ENCODE measurements around the gene BST1.
"Not testable (repeated sequence)": the region's sequence is repeated elsewhere in the genome, so short reads cannot be mapped to it uniquely, and the experiment has no call there.

BST1 gene

GRCh38 chr4:15712214-15712613 lies 9.3 kb downstream of the BST1 start:
- DNase-seq (ENCODE audit: low read depth), result no peak

DNA sequence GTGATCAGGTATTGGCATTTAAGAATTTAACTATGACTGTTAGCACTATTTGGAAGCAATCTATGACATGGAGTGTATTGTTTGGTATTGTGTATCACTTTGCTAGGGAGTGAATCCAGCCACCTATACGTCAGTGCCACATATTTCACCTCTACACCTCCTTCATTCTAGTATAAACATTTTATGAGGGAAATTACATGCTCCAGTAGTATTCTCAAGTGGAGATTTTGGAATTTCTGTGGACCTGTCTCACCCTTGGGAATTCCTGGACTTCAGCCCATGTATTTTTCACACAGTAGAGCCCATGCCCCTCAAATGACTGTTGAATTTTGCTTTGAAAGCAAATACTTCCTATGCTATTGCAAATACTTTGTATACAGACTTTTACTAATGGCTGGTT lies 11.3 kb downstream of the BST1 start:
- DNase-seq (ENCODE audit: low read depth), result no peak

GRCh38 chr4:15714646-15715435 lies 12.0 kb downstream of the BST1 start:
- DNase-seq (ENCODE audit: low read depth), result no peak

GRCh38 chr4:15716115-15716514 lies 13.2 kb downstream of the BST1 start:
- no peak for DNase-seq (ENCODE audit: low read depth)

GRCh38 chr4:15717086-15717485 lies 14.2 kb downstream of the BST1 start:
- DNase-seq (ENCODE audit: low read depth), result no peak

- no peak for DNase-seq (ENCODE audit: low read depth)
Measured at GRCh38 chr4:15717657-15718416, 15.0 kb downstream of the BST1 start.

- DNase-seq (ENCODE audit: low read depth), result no peak
Measured at GRCh38 chr4:15718465-15718864, 15.6 kb downstream of the BST1 start.

DNA sequence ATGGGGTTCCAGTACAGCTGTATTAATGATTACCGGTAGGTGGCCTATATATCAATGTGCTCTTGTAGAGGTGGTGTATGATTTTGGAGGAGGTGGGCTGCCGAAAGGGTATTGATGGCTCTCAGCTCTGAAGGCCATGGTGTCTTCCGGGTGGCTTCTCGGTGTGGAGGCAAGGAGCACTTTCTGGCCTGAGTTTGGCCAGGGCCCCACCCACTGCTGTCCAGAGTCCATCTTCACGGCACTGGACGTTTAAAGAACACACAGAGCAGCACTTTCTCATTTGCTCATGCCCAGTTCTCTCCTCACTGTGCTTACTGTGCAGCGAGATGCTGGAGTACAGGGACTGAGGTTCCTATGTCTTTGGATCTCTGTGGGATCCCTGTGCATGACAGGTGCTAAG lies 16.1 kb downstream of the BST1 start:
- no peak for DNase-seq (ENCODE audit: low read depth)

- DNase-seq (ENCODE audit: low read depth), result no peak
Measured at GRCh38 chr4:15719506-15719905, 16.6 kb downstream of the BST1 start.

GRCh38 chr4:15720851-15721250 lies 18.0 kb downstream of the BST1 start:
- no peak for DNase-seq (ENCODE audit: low read depth)

DNA sequence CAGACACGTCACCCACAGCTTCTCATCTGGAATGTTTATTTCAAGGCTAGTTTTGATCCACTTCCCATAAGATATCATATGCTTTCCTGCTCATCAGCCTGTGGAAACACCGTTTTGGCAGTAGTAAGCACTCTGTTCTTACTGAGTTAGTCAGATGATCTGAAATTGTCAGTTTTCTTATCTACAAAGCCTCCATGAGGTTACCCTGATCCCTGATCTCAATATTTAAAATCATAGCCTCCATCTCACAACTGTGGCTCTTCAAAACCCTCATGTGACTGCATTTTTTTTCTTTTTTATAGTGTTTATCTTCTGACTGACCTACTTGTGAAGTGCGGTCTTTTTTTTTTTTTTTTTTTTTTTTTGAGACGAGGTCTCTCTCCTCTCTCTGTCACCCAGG lies 22.7 kb downstream of the BST1 start:
- DNase-seq (ENCODE audit: low read depth), result no peak

DNA sequence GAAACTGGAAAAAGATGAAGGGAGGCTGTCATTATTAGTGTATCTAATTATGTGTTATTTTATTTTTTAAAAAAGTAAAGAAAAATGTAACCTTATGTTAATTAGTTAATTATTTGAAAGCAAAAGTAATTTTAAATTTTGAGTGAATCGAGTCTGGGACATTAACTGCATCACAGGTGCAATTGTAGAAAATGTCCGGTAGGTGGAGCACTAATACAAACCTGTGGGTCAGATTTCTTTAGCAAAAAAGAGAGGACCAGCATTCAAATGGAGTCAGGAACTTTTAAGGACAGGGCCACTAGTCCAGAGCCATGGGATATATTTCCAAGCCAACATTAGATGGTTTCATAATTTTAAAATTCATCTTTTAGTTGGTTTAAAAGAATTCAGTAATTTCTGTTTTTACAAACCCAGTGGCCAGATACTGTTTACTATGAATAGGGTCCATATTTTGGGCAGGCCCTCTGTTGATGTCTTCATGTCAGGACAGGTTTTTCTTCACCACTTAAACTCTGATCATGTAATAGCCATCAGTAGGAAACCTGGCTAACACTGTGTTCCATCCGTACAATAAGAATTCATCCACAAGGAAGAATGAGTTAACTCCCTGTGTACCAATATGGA lies 27.2 kb downstream of the BST1 start:
- DNase-seq (ENCODE audit: low read depth), result no peak

GRCh38 chr4:15733061-15733460 lies 30.2 kb downstream of the BST1 start:
- DNase-seq (ENCODE audit: low read depth), result not testable (repeated sequence)

DNA sequence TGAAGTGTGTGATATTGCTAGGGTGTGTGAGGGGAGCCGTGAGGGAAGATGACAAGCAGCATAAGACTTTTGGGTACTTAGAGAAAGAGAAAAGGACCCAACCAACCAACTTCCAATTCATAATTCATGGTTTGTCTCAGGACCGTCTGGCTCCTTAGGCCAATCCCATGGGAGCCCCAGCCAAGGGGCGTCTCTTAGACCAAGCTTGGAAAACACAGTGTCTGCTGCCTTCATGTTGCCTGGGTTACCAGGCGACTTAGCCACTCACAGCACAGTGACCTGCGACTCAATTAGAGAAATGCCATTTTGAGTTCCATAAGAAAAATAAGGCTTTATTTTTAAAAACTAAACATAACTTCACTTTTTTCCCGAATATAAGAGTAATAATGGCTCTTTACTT lies 32.7 kb downstream of the BST1 start:
- DNase-seq (ENCODE audit: low read depth), result no peak

- no peak for DNase-seq (ENCODE audit: low read depth)
Measured at GRCh38 chr4:15736514-15737050, 33.7 kb downstream of the BST1 start.

DNA sequence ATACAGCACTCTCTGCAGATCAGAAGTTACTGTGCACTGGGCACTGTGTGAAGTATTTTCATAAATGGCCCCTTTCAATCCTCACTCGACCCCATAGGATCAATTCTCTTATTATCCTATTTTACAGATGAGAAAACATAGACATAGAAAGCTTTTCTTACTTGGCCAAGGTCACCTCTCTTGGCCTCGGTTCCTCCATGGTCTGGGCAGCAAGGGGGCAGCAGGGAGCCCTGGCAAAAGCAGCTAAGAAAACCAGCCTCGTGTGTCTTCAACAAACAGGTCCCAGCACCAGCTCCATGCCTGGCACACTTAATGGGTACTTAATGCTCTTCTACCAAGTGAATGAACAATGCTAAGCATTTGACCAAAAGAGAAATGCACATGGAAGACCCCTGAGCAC lies 34.4 kb downstream of the BST1 start:
- no peak for DNase-seq (ENCODE audit: low read depth)

DNA sequence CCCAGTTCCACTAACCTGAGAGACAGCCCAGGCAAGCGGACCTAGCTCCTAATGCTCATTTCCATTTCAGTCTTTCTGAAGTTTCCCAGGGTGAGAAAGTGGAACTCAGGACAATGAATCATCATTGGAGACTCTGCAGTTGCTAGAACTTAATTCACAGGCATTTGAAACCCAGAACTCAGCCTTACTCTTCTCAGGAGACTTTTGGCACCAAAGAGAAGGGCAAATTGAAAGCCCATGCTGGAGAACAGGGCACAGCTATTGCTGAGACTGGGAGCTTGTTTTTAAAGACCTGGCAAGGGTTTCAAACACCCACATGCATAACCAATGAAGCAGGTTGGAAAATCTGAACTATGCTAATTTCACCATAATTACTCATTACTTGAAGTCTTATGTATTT lies 36.0 kb downstream of the BST1 start:
- no peak for DNase-seq (ENCODE audit: low read depth)

- DNase-seq (ENCODE audit: low read depth), result no peak
Measured at GRCh38 chr4:15740764-15741404, 38.0 kb downstream of the BST1 start.

DNA sequence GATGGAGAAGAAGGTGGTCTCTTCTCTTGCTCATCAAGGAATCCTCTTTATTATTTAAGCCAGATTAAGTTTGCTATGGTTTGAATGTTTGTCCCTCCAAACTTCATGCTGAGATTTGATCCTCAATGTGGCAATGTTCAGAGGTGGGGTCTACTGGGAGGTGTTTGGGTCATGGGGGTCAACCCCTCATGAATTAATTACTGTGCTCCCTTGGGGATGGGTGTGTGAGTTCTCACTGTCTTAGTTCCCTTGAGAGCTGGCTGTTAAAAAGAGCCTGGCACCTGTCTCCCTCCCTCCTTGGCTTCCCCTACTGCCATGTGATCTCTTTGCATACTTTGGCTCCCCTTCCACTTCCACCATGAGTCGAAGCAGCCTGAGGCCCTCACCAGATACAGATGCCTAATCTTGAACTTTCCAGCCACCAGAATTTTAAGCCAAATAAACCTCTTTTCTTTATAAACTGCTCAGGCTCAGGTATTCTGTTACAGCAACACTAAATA lies 39.3 kb downstream of the BST1 start:
- DNase-seq (ENCODE audit: low read depth), result no peak

- DNase-seq (ENCODE audit: low read depth), result no peak
Measured at GRCh38 chr4:15742637-15743036, 39.8 kb downstream of the BST1 start.

DNA sequence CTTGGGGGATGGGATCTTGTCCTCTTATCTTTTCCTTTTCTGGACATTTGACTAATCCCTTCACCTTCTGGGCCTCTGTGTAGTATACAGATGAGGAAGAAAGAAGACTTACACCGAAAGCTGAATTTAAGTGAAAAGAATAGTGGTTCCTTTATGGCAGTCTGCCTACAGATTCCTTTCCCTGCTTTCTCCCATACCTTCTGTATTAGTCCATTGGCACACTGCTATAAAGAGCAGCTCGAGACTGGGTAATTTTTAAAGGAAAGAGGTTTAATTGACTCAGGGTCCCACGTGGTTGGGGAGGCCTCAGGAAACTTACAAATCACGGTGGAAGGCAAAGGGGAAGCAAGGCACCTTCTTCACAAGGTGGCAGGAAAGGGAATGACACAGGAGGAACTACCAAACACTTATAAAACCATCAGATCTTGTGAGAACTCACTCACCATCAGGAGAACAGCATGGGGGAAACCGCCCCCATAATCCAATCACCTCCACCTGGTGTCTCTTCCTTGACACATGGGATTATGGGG lies 41.2 kb downstream of the BST1 start:
- DNase-seq (ENCODE audit: low read depth), result no peak

DNA sequence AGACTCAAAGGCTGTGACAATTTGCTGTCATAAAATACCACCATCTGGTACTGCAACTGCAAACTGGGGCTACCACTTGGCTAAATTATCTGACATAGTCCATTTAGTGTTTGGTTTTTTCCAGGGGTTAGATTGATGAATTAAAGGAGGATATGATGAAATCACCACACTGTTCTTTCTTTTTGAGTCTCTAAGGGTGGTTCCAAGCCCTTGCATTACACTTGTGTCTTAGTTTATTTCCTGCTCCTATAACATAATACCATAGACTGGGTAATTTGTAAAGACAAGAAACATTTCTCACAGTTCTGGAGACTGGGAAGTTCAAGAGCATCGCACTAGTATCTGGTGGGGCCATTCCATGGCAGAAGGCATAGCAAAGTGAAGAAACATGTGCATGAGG lies 43.2 kb downstream of the BST1 start:
- DNase-seq (ENCODE audit: low read depth), result no peak
